ENCODE data around the gene TNFRSF19. TPM values are rescaled to one million over a fixed set of nuclear protein-coding genes. Genes with fewer than 3 reads are reported as not detected.
"Not testable (repeated sequence)": the region's sequence is repeated elsewhere in the genome, so short reads cannot be mapped to it uniquely, and the experiment has no call there.

TNFRSF19 gene, protein sequence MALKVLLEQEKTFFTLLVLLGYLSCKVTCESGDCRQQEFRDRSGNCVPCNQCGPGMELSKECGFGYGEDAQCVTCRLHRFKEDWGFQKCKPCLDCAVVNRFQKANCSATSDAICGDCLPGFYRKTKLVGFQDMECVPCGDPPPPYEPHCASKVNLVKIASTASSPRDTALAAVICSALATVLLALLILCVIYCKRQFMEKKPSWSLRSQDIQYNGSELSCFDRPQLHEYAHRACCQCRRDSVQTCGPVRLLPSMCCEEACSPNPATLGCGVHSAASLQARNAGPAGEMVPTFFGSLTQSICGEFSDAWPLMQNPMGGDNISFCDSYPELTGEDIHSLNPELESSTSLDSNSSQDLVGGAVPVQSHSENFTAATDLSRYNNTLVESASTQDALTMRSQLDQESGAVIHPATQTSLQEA
- total RNA-seq, result 19.0 and 28.1 TPM in 2 replicates
- long read RNA-seq, full-length matches to known transcripts, result 26 of 62 reads
- long read RNA-seq, partial matches to known transcripts, result 5 of 62 reads
- long read RNA-seq, other reads (novel, unspliced or antisense), result 31 of 62 reads

DNA sequence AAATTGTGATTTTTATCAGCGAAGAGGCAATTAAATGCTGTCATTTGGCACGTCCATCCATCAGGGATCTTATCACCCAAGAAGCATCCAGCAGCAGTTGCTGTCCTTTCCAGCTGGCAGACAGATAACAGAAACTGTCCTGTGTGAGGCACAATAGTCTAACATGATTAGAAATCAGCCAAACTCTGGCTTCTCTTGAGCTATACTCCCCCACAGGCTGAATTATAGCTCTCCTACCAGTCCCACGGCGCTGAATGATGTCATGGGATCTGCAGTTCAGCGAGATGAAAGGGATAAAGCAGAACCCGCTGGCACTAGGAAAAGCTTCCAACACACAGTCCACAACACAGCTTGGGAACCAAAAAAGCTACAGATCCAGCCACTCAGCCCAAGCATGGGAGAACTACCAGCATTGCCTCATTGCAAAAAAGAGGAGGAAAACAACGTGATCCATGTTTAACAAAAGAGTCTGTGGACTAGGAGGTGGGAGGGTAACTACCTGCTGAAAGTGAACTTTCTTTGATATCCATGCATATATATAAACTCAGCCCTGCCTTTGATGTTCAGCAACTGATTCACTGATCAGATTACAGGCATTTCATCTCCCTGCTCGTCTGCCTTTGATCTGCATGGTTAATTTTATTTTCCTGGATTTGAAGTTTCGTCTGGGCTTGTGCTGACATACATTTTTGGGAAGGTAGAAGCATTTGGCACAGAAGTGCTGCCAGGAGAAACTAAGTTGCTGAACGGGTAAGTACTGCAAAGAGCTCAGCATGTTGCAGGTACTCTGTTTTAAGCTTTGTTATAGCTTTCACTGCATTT is at the start of gene TNFRSF19:
Gene TNFRSF19 (plus strand): TSS at position 314 of the 822 bp plus-strand sequence. CDS start 19,772 bp downstream, outside the sequence.
- Mint-ChIP-seq H3K9me3 (ENCODE audit: low read depth) (no peaks in the 10 kb centered on the region), H3K36me3 (ENCODE audit: insufficient read depth) (no peaks in the 10 kb centered on the region), H3K4me3 (ENCODE audit: low read depth) (peak within 1 kb of the TSS; percentile 38), H3K27ac (peak within 1 kb of the TSS; percentile 86), H3K27me3 (peaks cover 2% of the 10 kb centered on the region), H3K4me1 (ENCODE audit: low read depth) (peaks cover 15% of the 10 kb centered on the region)
- DNase-seq (ENCODE audit: low spot score, unreplicated experiment), result no peak
- TF ChIP-seq, protein P1, sequence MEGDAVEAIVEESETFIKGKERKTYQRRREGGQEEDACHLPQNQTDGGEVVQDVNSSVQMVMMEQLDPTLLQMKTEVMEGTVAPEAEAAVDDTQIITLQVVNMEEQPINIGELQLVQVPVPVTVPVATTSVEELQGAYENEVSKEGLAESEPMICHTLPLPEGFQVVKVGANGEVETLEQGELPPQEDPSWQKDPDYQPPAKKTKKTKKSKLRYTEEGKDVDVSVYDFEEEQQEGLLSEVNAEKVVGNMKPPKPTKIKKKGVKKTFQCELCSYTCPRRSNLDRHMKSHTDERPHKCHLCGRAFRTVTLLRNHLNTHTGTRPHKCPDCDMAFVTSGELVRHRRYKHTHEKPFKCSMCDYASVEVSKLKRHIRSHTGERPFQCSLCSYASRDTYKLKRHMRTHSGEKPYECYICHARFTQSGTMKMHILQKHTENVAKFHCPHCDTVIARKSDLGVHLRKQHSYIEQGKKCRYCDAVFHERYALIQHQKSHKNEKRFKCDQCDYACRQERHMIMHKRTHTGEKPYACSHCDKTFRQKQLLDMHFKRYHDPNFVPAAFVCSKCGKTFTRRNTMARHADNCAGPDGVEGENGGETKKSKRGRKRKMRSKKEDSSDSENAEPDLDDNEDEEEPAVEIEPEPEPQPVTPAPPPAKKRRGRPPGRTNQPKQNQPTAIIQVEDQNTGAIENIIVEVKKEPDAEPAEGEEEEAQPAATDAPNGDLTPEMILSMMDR (IDR thresholded peaks at IDR 0.05; ENCODE audit: unreplicated experiment), result no peak

GRCh38 chr13:23529926-23530325 is 40.3 kb upstream of the TNFRSF19 start:
- not testable (repeated sequence) for H3K9me3 Mint-ChIP-seq (ENCODE audit: low read depth); H3K27me3 Mint-ChIP-seq; H3K36me3 Mint-ChIP-seq (ENCODE audit: insufficient read depth); H3K4me3 Mint-ChIP-seq (ENCODE audit: low read depth); DNase-seq (ENCODE audit: low spot score, unreplicated experiment)
- Mint-ChIP-seq H3K4me1 (ENCODE audit: low read depth) (peaks cover 16% of the 10 kb centered on the region), H3K27ac (peak overlapping the region; percentile 51)

- TF ChIP-seq, protein P1 (IDR thresholded peaks at IDR 0.05; ENCODE audit: unreplicated experiment), result no peak
- no peak for DNase-seq (ENCODE audit: low spot score, unreplicated experiment)
- peaks cover 16% of the 10 kb centered on the region for H3K4me1 Mint-ChIP-seq (ENCODE audit: low read depth)
- H3K27me3 Mint-ChIP-seq, result no peaks in the 10 kb centered on the region
- H3K27ac Mint-ChIP-seq, result no peak overlapping the region
- H3K9me3 Mint-ChIP-seq (ENCODE audit: low read depth), result peaks cover 9% of the 10 kb centered on the region
- no peak overlapping the region for H3K4me3 Mint-ChIP-seq (ENCODE audit: low read depth)
- H3K36me3 Mint-ChIP-seq (ENCODE audit: insufficient read depth), result peaks cover 1% of the 10 kb centered on the region
Measured at GRCh38 chr13:23531446-23531845, 38.8 kb upstream of the TNFRSF19 start.

DNA sequence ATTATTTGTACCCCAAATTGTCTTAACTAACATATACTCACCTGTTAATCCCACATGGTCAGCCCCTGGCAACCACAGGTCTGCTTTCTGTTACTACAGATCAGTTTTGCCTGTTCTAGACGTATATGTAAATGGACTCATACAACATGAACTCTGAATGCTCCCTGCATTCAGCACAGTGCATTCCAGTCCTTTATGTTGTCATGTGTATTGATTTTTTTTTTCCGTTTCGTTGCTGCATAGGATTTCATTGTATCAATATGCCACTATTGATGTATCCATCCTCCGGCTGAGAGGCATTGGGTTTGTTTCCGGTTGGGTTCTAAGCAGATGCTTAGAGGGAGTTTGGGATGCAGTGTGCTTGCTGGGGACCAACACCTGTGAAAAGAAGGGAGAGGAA is 36.1 kb upstream of the TNFRSF19 start:
- DNase-seq (ENCODE audit: low spot score, unreplicated experiment), result no peak
- no peak overlapping the region for H3K4me3 Mint-ChIP-seq (ENCODE audit: low read depth)
- H3K36me3 Mint-ChIP-seq (ENCODE audit: insufficient read depth), result peaks cover 1% of the 10 kb centered on the region
- H3K4me1 Mint-ChIP-seq (ENCODE audit: low read depth), result peaks cover 16% of the 10 kb centered on the region
- no peaks in the 10 kb centered on the region for H3K27me3 Mint-ChIP-seq
- TF ChIP-seq, protein P1 (IDR thresholded peaks at IDR 0.05; ENCODE audit: unreplicated experiment), result no peak
- H3K27ac Mint-ChIP-seq, result no peak overlapping the region
- H3K9me3 Mint-ChIP-seq (ENCODE audit: low read depth), result peaks cover 4% of the 10 kb centered on the region

- peaks cover 5% of the 10 kb centered on the region for H3K27me3 Mint-ChIP-seq
- no peak overlapping the region for H3K27ac Mint-ChIP-seq
- TF ChIP-seq, protein P1 (IDR thresholded peaks at IDR 0.05; ENCODE audit: unreplicated experiment), result no peak
- DNase-seq (ENCODE audit: low spot score, unreplicated experiment), result no peak
- H3K9me3 Mint-ChIP-seq (ENCODE audit: low read depth), result peaks cover 11% of the 10 kb centered on the region
- no peaks in the 10 kb centered on the region for H3K36me3 Mint-ChIP-seq (ENCODE audit: insufficient read depth)
- no peaks in the 10 kb centered on the region for H3K4me1 Mint-ChIP-seq (ENCODE audit: low read depth)
- H3K4me3 Mint-ChIP-seq (ENCODE audit: low read depth), result no peak overlapping the region
Measured at GRCh38 chr13:23541221-23541824, 28.9 kb upstream of the TNFRSF19 start.

Data from progenitor cell of endocrine pancreas (in vitro differentiated cells).